ENCODE results near the gene CCDC160.

Gene CCDC160

DNA sequence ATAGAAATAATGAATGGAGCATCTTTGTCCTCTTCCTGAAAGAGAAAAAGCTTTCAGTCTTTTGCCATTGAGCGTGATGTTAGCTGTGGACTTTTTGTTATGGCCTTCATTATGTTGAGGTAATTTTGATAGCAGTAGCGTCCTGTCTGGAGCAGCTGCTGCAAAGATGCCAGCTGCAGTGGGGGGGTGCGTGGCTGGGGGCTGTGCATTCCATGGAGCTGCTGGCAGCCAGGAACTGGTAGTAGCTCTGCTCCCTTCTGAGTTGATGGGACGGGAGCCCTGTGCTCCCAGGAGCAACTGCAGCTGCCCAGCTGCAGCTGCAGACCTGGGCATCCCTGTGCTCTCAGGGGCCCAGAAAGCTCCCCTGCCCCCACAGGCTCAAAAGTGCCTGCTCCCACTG lies 50.4 kb downstream of the CCDC160 start:
- H2AFZ ChIP-seq (ENCODE audit: low read depth, low read length, severe bottlenecking) = no peak overlapping the region
- no peaks in the 10 kb centered on the region for H3K79me2 ChIP-seq (ENCODE audit: insufficient read depth, low read length)
- no peaks in the 10 kb centered on the region for H3K27me3 ChIP-seq (ENCODE audit: low read length)
- no peak overlapping the region for H3K4me3 ChIP-seq (ENCODE audit: insufficient read depth, low read length, poor library complexity, severe bottlenecking)
- H3K9me2 ChIP-seq (replicated peaks; ENCODE audit: insufficient read depth, low read length) = no peaks in the 10 kb centered on the region
- no peaks in the 10 kb centered on the region for H3F3A ChIP-seq (ENCODE audit: insufficient read depth)
- H3K36me3 ChIP-seq (ENCODE audit: low read length) = no peaks in the 10 kb centered on the region
- H3K9me3 ChIP-seq (ENCODE audit: insufficient read depth, low read length) = no peaks in the 10 kb centered on the region
- H3K27ac ChIP-seq (ENCODE audit: low read depth, low read length) = no peak overlapping the region
- H3K4me2 ChIP-seq (ENCODE audit: low read depth, low read length, poor library complexity, severe bottlenecking) = no peak overlapping the region
- TF ChIP-seq EZH2phosphoT487 (conservative IDR thresholded peaks at IDR 0.05; ENCODE audit: low read length) = no peak
- TF ChIP-seq, protein P1, sequence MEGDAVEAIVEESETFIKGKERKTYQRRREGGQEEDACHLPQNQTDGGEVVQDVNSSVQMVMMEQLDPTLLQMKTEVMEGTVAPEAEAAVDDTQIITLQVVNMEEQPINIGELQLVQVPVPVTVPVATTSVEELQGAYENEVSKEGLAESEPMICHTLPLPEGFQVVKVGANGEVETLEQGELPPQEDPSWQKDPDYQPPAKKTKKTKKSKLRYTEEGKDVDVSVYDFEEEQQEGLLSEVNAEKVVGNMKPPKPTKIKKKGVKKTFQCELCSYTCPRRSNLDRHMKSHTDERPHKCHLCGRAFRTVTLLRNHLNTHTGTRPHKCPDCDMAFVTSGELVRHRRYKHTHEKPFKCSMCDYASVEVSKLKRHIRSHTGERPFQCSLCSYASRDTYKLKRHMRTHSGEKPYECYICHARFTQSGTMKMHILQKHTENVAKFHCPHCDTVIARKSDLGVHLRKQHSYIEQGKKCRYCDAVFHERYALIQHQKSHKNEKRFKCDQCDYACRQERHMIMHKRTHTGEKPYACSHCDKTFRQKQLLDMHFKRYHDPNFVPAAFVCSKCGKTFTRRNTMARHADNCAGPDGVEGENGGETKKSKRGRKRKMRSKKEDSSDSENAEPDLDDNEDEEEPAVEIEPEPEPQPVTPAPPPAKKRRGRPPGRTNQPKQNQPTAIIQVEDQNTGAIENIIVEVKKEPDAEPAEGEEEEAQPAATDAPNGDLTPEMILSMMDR (IDR thresholded peaks at IDR 0.05; ENCODE audit: insufficient read depth, low read length, poor library complexity, severe bottlenecking) = no peak
- no peak overlapping the region for H3K9ac ChIP-seq (ENCODE audit: low read length)
- no peaks in the 10 kb centered on the region for H4K20me1 ChIP-seq (ENCODE audit: low read depth, low read length)

DNA sequence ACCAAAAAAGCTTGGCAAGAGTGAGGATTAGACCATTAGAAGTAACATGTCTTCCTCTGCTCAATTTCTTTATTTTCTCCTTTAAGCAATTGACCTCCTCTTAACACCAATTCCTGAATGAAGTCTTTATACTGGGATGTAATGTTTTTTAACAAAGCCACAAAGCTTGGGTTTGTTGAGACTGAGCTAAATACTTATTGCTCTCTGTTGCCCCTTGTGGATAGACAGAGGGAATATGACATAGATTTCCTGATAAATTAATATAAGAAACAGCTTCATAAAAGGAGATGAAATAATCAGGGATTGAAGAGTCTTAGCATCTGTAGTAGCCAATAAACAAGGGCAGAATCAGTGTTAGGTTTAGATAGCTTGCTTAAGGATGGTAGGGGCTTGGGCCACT lies 57.6 kb downstream of the CCDC160 start:
- Histone ChIP-seq H4K20me1 (ENCODE audit: low read depth, low read length) (no peaks in the 10 kb centered on the region), H3K4me2 (ENCODE audit: low read depth, low read length, poor library complexity, severe bottlenecking) (no peak overlapping the region), H3K36me3 (ENCODE audit: low read length) (no peaks in the 10 kb centered on the region), H3K4me3 (ENCODE audit: insufficient read depth, low read length, poor library complexity, severe bottlenecking) (no peak overlapping the region), H3K9me2 (replicated peaks; ENCODE audit: insufficient read depth, low read length) (no peaks in the 10 kb centered on the region), H3K79me2 (ENCODE audit: insufficient read depth, low read length) (no peaks in the 10 kb centered on the region), H3F3A (ENCODE audit: insufficient read depth) (no peaks in the 10 kb centered on the region), H3K9ac (ENCODE audit: low read length) (no peak overlapping the region), H3K9me3 (ENCODE audit: insufficient read depth, low read length) (no peaks in the 10 kb centered on the region), H3K27ac (ENCODE audit: low read depth, low read length) (no peak overlapping the region), H3K27me3 (ENCODE audit: low read length) (no peaks in the 10 kb centered on the region), H2AFZ (ENCODE audit: low read depth, low read length, severe bottlenecking) (no peak overlapping the region)
- TF ChIP-seq, protein P1 (IDR thresholded peaks at IDR 0.05; ENCODE audit: insufficient read depth, low read length, poor library complexity, severe bottlenecking) = no peak
- TF ChIP-seq EZH2phosphoT487 (conservative IDR thresholded peaks at IDR 0.05; ENCODE audit: low read length) = no peak
